ENCODE results near the gene CASP1.

DNA sequence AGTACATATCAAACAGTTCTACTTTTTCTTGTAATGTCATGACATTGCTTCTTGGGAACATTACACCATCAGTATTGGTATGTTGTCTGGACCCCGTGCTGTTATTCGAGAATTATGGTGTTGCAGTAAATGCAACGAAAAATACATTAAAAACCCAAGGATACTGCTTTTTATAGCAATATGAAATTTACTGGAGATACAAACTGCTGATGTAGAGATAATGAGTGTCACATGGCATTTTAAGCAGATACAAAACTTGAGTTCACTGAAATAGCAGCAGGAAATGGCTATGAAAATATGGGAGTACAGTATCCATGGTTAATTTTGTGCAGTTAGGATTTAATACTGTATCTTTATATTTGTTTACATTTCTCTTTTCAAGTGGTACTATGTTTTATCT, 17.5 kb upstream of the CASP1 start:
- TF ChIP-seq POLR2A (IDR thresholded peaks at IDR 0.05): no peak
- TF ChIP-seq, protein P1, sequence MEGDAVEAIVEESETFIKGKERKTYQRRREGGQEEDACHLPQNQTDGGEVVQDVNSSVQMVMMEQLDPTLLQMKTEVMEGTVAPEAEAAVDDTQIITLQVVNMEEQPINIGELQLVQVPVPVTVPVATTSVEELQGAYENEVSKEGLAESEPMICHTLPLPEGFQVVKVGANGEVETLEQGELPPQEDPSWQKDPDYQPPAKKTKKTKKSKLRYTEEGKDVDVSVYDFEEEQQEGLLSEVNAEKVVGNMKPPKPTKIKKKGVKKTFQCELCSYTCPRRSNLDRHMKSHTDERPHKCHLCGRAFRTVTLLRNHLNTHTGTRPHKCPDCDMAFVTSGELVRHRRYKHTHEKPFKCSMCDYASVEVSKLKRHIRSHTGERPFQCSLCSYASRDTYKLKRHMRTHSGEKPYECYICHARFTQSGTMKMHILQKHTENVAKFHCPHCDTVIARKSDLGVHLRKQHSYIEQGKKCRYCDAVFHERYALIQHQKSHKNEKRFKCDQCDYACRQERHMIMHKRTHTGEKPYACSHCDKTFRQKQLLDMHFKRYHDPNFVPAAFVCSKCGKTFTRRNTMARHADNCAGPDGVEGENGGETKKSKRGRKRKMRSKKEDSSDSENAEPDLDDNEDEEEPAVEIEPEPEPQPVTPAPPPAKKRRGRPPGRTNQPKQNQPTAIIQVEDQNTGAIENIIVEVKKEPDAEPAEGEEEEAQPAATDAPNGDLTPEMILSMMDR (IDR thresholded peaks at IDR 0.05): no peak

Measured in transverse colon (tissue), 3 donors.